GM12873 (cell line): ENCODE results near the gene STPG4.

Experiments used
- CTCF ChIP-seq: IDR thresholded peaks from 2 replicates; pipeline ENCODE4 v1.5.1; 2012; ENCODE audit warnings: low read depth, mild to moderate bottlenecking, moderate library complexity, low read length, control low read depth; ENCODE audit not compliant: insufficient read depth; ENCODE audit errors: missing control alignments

The STPG4 gene

GRCh38 chr2:47069628-47070154 lies 85.4 kb downstream of the STPG4 start:
- TF ChIP-seq CTCF, result no peak

- TF ChIP-seq CTCF, result no peak
These were observed 86.0 kb downstream of the STPG4 start for GRCh38 chr2:47068981-47069627.

GRCh38 chr2:47067788-47068407 lies 87.2 kb downstream of the STPG4 start:
- no peak for TF ChIP-seq CTCF

GRCh38 chr2:47065771-47066380 lies 89.2 kb downstream of the STPG4 start:
- TF ChIP-seq CTCF, result no peak

GRCh38 chr2:47065343-47065742 lies 89.8 kb downstream of the STPG4 start:
- TF ChIP-seq CTCF, result no peak

GRCh38 chr2:47064106-47064505 lies 91.0 kb downstream of the STPG4 start:
- TF ChIP-seq CTCF, result no peak

GRCh38 chr2:47063538-47063930 lies 91.6 kb downstream of the STPG4 start:
- TF ChIP-seq CTCF, result no peak
